RKO (cell line): ENCODE measurements around the gene TAF1B.

Experiments used
- DNase-seq: peaks from one replicate; pipeline ENCODE4 v3.0.0-alpha.2; 2016; ENCODE audit warnings: low spot score

TAF1B gene

GRCh38 chr2:9941996-9942390 is 98.7 kb downstream of the TAF1B start:
- DNase-seq: no peak

GRCh38 chr2:9944330-9944758 is 101.1 kb downstream of the TAF1B start:
- DNase-seq: no peak

- no peak for DNase-seq
Observed at GRCh38 chr2:9945596-9945995, 102.3 kb downstream of the TAF1B start.

GRCh38 chr2:9946076-9946475 is 102.8 kb downstream of the TAF1B start:
- no peak for DNase-seq

GRCh38 chr2:9946818-9947217 is 103.5 kb downstream of the TAF1B start:
- no peak for DNase-seq

- no peak for DNase-seq
Observed at GRCh38 chr2:9948721-9949120, 105.4 kb downstream of the TAF1B start.

- DNase-seq: no peak
Observed at GRCh38 chr2:9949239-9949991, 106.1 kb downstream of the TAF1B start.

- DNase-seq: no peak
Observed at GRCh38 chr2:9949992-9950520, 106.8 kb downstream of the TAF1B start.

- peak; percentile 2 for DNase-seq
Observed at GRCh38 chr2:9950521-9951271, 107.4 kb downstream of the TAF1B start.

- DNase-seq: no peak
Observed at GRCh38 chr2:9951272-9951521, 107.9 kb downstream of the TAF1B start.

GRCh38 chr2:9951522-9952285 is 108.4 kb downstream of the TAF1B start, which contains the start of gene GRHL1:
TSS of gene GRHL1 (plus strand) at chr2:9951693. CDS start at chr2:9951834, 141 bp downstream.
- DNase-seq: peak; percentile 90

GRCh38 chr2:9952286-9952737 is 109.0 kb downstream of the TAF1B start:
- no peak for DNase-seq

- DNase-seq: no peak
Observed at GRCh38 chr2:9952856-9953503, 109.7 kb downstream of the TAF1B start.

- no peak for DNase-seq
Observed at GRCh38 chr2:9954136-9954535, 110.9 kb downstream of the TAF1B start.

- no peak for DNase-seq
Observed at GRCh38 chr2:9958057-9958456, 114.8 kb downstream of the TAF1B start.

GRCh38 chr2:9959262-9959661 is 116.0 kb downstream of the TAF1B start:
- no peak for DNase-seq

GRCh38 chr2:9961013-9961412 is 117.7 kb downstream of the TAF1B start:
- no peak for DNase-seq

GRCh38 chr2:9964334-9964980 is 121.2 kb downstream of the TAF1B start:
- DNase-seq: no peak

- DNase-seq: no peak
Observed at GRCh38 chr2:9965119-9965822, 122.0 kb downstream of the TAF1B start.

GRCh38 chr2:9966491-9967022 is 123.3 kb downstream of the TAF1B start:
- no peak for DNase-seq
